ENCODE measurements around the gene SPDYE2.
"Not testable (repeated sequence)": the region's sequence is repeated elsewhere in the genome, so short reads cannot be mapped to it uniquely, and the experiment has no call there.

The SPDYE2 gene, protein sequence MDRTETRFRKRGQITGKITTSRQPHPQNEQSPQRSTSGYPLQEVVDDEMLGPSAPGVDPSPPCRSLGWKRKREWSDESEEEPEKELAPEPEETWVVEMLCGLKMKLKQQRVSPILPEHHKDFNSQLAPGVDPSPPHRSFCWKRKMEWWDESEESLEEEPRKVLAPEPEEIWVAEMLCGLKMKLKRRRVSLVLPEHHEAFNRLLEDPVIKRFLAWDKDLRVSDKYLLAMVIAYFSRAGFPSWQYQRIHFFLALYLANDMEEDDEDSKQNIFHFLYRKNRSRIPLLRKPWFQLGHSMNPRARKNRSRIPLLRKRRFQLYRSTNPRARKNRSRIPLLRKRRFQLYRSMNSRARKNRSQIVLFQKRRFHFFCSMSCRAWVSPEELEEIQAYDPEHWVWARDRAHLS

DNA sequence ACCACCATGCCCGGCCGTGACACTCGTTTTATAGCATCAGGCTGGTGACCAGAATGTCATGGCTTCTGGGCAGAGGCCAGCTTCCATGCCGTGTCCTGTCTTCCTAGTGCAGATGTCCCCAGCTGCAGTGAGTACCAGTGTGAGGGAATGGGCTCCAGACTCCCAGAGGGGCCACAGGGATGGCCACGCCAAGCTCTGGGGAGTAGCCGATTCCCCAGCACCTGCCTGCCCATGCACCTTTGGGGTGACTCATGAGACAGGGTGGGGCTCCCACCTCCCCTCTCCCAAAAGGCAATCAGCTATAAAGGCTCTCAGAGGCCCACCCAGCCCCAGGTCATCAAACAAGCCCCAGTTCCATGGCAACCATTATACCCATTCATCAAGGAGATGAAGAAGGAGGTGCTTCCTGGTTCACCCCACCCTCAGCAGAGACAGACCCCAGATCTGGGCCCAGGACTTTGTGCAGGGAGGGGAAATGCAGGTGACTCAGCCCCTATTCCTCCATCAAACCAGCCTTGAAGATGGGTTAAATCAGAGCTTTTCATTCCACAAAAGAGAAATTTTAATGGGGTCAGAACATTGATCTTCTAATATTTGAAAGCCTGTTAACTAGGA, at the start of gene SPDYE2:
SPDYE2 (plus strand) TSS at position 419 of the 615 bp plus-strand sequence. CDS start 2,030 bp downstream, outside the sequence.
- not testable (repeated sequence) for DNase-seq

DNA sequence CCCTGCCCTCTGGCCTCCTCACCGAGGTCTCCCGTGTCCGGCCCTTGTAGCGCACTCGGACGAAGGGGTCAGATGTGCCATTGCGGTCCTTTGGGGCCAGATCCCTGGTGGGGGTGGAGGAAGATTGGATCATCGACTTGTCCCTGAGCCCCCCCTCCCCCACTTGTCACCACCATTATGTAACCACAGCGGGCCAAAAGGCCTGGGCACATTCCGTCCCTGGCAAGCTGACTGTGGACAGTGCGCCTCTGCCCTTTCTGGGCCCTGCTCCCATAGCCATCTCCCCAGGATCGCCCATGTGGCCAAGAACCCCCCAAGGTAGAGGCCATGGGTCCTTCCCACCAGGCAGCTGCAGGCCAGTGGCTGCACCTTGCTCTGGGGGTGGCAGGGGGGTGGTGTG, 47.9 kb upstream of the SPDYE2 start:
- not testable (repeated sequence) for DNase-seq

DNA sequence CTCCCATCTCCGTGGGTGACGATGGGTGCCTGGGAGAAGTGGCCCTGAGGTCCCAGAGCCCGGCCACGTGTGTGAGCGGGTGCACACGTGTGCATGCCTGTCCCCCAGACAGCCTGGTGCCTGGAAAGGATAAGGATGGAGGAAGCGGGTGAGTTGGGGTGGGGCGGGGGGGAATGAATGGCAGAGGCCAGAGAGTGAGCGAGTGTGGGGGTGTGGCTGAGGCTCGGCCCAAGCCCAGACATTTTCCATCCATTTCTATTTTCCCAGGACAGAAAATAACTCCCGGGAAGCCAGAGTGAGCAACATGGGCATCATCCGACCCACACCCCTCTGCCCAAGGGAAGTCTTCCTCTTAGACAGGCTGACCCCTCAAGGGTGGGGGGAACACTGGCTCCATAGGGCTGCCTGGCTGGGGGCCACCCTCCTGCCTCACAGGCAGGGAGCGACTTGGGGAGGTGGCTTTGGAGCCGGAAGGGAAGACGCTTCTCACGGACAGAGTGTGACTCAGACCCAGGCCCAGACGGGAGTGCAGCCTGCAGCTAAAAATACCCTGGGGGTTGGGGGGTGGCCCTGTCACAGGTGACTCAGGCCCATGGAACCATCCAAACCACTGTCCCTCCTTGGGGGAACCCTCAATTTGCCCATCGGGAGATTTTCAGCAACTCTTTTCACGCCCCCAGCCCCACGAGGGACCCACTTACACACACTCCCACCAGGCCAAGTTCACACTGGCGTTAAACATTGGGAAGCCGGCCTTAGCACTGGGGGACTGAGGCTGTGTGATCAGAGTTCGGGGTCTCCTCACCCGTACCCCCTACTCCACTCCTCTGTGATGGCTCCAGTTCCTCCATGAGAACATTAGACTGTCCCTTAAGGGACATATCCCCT, 45.5 kb upstream of the SPDYE2 start:
- not testable (repeated sequence) for DNase-seq

DNA sequence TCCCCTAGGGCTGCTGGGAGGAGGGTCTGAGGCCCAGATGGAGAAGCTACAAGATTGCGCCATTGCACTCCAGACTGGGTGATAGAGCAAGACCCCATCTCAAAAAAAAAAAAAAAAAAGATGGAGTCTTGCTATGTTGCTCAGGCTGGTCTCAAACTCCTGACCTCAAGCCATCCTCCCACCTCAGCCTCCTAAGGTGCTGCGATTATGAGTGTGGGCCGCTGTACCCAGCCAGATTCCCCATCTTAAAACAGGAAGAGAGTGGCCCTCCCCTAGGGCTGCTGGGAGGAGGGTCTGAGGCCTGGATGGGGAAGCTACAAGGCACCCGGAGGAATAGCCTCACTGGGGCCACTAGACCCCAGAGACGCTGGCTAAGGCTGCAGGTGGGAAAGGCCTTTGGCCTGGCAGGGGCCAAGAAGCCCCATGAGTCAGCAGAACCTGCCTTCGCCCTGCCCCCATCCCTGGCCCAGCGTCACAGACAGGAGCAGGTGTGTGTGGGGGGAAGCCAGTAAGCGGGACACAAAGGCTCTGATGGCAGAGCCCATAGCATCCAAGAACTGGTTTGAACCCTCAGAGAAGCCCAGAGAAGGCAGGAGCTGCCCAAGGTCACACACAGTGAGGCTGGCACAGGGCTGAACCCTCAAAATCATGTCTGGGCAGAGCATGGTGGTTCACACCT, 43.5 kb upstream of the SPDYE2 start:
- DNase-seq = not testable (repeated sequence)

DNA sequence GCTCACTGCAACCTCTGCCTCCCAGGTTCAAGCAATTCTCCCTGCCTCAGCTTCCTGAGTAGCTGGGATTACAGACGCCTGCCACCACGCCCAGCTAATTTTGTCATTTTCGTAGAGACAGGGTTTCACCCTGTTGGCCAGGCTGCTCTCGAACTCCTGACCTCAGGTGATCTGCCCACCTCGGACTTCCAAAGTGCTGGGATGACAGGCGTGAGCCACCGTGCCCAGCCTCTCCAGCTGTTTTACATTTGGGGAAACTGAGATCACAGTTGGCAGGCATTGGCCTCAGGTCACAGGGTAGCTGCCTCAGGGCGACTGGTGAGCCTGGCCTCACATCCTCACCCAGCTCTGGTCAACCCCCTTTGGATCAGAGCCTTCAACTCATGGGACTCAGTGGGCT, 40.5 kb upstream of the SPDYE2 start:
- not testable (repeated sequence) for DNase-seq

DNA sequence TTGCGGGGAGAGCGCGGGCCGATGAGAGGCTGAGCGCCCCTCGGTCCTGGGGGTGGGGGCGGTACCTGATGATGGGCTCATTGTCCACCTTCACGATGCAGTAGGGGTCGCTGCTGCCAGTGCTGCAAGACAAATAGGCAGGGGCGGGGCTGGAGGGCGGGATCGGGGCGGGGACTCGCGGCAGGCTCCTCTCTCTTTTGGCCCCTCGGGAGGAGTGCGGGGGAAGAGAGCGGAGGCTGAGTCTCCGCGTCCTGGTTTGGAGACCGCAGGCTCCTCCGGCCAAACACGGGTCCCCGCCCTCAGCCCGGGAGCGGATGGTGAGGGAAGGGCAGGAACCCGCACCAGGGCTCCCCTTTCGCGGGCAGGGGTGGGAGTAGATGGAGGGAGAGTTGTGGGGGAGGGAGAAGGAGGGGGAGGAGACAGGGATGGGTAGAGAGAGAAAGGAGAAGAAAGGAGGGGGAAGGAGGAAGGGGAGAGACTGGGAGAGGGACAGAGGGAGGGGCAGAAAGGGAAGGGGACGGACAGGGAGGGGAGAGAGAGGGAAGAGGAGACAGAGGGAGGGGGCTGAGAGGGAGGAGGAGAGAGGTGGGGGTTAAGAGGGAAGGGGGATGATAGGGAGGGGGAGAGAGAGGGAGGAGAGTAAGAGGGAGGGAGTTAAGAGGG, 39.0 kb upstream of the SPDYE2 start:
- DNase-seq = not testable (repeated sequence)

DNA sequence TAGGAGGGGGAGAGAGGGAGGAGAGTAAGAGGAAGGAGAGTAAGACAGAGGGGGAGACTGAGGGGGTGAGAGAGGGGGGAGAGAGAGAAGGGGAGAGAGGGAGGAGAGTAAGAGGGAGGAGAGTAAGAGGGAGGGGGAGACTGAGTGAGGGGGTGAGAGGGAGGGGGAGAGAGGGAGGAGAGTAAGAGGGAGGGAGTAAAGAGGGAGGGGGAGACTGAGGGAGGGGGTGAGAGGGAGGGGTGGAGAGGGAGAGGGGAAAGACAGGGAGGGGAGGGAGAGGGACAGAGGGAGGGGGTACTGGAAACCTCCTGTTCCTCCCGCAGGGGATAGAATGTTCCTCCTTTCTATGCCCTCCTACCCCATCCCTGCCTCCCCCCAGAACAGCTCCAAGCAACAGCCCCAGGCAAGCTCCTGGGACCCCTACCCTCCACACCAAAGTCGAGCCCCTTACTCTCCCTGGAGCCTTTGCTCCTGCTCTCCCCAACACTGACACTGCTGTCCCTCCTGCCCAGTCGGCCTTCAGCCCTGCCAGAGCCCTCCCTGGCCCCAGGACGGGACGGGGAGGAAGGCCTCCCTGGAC, 38.3 kb upstream of the SPDYE2 start:
- DNase-seq = not testable (repeated sequence)

DNA sequence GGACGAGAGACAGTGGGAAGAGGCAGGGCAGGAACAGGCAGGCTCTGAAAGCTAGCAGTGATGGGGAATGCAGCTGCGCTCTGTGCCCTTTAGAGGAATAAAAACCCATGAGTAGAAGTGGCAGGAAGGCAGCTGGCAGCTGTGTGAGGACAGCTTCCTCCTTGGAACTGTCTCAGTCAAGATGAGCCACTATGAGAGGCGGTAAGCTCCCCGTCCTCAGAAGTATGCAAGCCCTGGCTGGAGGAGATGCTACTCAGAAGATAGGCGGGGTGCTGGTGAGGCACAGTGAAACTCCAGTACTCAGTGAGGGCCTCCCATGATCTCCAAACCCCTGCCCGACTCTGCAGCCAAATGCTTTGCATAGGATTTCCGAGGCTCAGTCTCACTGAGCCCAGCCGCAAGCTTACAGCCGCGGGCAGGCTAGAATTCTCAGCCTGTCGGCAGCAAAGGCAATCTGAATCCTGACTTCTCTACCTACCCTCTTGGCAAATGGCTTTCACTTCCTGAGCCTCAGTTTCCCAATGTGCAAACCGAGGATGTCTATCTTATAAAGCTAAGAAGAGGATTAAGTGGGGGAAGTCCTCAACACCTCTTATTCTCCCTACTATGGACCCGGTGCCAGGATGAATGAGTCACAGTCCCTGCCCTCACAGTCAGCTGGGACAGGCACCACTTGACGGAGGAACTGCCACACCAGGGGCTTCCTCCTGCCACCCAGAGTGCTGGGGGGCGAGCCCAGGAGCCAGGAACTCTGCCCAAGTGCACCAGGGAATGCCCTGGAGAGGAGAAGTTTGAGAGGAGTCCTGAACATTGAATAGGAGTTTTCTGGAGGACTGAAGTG, 35.9 kb upstream of the SPDYE2 start:
- DNase-seq = not testable (repeated sequence)

DNA sequence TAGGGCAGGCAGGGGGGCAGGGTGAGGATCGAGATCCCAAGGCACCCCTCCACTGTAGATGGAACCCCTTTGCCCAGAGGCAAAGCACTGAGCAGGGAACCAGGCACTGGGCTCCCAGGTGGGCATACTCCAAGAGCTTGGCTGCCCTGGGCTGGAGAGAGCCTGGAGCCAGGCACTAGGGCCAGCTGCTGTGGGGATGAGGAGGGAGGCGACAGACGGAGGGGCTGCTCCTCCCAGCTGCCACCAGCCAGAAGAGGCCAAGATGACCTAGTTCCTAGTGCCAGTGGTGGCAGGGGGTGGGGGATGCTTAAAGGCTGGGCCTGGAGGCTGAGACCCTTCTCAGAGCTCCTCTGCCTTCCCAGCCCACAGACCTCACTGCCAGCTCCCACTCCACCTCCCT, 35.1 kb upstream of the SPDYE2 start:
- not testable (repeated sequence) for DNase-seq

DNA sequence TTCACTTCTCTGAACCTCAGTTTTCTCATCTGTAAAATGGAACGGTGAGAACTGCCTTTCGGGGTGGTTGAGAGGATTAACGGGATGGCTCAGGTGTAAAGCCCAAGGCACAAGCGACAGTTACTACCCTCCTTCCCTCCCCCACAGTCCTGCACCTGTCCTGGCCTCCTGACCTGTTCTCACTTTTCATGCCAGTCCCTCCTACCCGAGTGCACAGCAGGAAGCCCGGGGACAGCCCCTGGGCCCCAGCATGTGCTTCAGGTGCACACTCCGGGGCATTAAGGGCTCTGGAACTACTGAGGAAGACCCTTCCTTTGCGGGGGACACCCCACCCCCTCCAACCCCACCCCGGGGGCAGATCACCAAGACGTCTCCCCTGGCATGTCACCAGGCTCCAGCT, 34.1 kb upstream of the SPDYE2 start:
- DNase-seq = not testable (repeated sequence)

DNA sequence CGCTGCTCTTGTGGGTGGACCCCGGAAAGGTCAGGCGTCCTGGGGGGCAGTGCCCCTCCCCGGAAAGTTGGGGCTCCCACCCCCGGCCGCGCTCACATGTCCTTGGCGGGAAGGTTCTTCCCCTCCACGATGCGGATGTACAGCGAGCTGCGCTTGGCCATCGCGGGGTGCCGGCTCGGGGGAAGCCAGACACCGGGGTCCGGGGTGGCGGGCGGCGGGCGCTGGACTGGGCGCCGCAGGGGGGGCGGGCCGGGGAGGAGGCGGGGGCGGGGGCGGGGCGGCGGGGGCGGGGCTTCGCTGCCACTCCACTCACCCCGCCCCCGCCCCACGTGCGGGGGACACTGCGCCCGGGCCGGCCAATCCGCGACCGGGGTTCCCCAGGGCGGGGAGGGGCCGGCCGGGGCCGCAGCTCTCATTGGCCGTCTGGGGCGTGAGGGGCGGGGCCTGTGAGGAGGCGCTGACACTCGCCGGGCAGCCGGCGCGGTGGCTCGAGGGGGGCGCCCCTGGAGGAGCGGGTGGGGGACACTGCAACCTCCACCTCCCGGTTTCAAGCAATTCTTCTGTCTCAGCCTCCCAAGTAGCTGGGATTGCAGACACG, 33.4 kb upstream of the SPDYE2 start, which contains the start of gene RASA4B:
RASA4B (minus strand) TSS at position 228 of the 598 bp plus-strand sequence; CDS start at position 161, 67 bp downstream.
- DNase-seq = not testable (repeated sequence)

DNA sequence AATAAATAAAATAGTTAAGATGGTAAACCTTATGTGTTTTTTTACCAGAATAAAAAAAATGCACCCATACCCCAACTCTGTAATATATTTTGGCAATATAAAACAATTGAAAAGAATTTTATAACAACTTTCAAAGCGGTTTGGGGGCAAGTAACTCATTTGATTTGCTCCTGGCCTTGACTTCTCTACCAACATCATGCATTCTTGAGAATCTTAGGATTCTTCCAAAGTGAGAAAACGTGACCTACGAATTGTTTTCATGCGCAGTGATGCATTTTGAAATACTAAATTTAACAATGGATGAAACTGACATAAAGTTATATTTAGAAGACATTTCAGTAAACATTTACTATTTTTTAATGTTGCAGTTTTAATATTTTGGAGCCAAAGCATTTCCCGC, 30.2 kb upstream of the SPDYE2 start:
- not testable (repeated sequence) for DNase-seq

DNA sequence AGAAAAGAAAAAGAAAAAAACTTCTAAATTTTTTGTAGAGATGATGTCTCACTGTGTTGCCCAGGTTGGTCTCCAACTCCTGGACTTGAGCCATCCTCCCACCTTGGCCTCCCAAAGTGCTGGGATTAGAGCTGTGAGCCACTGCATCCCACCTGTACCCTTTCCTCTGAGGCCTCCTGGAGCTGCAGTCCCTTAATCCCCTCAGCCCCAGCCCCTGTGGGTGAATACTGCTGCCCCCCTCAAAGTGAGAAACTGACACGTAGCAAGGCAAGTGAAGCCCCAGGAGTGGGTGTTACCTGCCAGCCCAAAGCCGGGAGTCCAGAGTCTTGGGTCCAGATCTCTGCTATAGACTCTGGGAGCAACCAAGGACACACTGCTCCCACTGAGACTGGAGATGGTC, 26.2 kb upstream of the SPDYE2 start:
- not testable (repeated sequence) for DNase-seq

DNA sequence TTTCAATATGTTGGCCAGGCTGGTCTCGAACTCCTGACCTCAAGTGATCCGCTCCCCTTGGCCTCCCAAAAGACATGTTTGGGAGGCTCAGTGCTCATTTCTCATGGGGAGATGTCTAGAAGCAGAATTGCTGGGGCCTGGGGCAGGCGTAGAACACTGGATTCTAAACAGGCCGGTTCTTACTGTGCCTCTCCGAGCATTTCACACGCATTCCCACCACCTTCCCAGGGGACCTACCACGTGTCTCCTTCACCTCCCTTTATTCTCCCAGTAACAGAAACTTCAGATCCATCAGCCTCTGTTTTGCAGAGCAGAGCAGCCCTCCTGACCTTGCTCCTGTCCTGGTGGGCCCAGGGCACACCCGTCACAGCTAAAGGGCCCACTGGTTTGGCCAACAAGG, 23.8 kb upstream of the SPDYE2 start:
- DNase-seq = not testable (repeated sequence)

DNA sequence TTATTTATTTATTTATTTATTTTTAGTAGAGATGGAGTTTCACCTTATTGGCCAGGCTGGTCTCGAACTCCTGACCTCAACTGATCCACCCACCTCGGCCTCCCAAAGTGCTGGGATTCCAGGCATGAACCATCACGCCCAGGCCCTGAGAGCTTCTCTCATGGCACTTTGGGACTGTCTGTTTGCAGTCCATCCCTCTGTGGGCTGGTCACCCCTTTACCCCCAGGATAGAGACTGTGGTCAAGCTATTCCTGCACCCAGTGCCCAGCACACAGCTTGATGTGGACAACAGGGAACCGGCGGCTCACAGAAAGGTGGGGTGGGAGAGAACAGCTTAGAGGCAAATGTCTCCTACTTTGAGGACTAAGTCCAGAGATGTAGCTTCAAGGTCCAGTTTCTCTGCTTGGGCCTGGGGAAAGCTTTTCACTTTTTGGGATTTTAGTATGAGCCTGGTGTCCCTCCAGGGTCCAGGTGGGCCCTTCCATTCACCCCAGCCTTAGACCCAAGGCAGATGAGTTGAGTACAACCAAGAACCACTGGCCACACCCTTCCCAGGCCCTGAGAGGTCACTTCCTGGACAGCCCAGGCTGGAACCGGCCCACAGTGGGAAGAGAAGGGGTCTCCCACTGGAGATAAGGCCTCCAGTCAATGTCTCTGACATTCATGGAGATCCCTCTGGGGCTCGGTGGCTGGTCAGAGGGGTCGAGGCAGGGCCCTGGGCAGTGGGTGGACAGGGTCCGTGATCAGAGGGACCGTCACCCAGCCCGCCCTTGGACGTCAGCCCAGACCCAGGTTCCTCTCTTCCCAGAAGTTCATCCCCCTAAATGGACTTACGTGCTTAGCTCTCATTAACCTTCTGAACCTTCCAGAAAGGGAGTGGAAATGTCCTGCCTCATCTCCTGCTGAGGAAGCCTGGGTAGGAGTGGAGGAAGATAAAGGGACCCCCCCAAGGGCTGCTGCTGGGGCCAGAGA, 22.9 kb upstream of the SPDYE2 start:
- not testable (repeated sequence) for DNase-seq

DNA sequence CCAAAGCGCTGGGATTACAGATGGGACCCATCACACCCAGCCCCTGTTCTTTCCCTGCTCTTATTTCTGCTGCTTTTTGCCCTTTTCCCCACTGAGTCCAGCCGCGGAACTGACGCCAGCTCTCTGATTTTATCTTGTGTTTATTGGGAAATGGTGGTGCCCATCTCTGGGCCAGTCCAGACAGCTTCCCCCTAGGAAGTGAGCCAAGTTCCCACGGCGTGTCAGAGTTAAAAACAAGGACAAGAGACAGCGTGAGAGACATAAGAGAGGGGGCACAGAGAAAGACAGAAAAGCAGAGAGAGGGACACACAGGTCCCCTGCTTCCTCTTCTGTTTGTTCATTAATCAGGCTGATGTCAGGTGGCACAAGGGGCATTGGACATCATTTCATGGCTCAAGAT, 19.4 kb upstream of the SPDYE2 start:
- not testable (repeated sequence) for DNase-seq

DNA sequence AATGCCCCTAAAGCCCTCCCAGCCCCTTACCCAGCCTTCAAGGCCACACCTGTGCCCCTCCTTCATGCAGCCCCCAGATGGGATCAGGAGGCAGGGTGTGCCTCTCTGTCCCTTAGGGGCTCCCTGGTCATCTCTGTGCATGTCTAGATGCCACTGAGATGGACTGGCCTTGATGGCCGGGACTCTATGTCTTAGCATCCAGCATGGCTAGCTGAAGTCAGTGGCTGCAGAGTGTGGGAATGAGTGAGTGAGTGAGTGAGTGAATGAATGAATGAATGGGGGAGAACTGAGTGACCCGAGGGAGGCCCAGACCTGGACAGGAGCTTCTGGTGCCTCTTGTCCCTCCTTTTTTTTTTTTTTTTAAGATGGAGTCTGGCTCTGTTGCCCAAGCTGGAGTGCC, 18.9 kb upstream of the SPDYE2 start:
- not testable (repeated sequence) for DNase-seq

DNA sequence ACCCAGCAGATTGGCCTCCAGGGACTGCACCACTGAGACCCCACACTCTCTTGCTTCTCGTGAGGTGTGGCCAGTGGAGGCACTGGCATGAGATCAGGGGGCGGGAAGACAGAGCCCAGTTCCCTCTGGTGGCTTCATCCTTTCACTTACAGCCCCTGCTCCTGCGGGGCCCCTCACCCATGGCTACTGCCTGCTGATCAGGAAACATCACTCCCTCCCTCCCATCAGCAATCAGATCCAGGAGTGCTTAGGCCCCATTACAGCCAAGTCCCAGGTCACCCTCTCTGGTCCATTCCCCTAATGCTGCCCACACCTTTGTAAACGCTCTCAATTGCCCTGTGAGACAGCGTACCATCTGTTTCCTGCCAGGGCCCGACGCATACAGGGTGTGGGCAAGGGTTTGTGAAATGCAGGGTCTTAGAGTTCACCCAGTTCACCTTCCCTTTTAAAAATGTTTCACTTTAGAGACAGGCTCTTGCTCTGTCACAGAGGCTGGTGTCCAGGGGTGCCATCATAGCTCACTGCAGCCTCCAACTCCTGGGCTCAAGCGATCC, 15.9 kb upstream of the SPDYE2 start:
- not testable (repeated sequence) for DNase-seq

All from NCI-H1105 (cell line).